NOMO-1 treated with dmso at 0.1 percent for 144 hours (cell line): ENCODE results near the gene TEAD4.

ENCODE experiments used
- DNase-seq: peaks from one replicate; lab custom pipeline; 2025; ENCODE audit not compliant: unreplicated experiment; lab: John Stamatoyannopoulos, UW

The TEAD4 gene

DNA sequence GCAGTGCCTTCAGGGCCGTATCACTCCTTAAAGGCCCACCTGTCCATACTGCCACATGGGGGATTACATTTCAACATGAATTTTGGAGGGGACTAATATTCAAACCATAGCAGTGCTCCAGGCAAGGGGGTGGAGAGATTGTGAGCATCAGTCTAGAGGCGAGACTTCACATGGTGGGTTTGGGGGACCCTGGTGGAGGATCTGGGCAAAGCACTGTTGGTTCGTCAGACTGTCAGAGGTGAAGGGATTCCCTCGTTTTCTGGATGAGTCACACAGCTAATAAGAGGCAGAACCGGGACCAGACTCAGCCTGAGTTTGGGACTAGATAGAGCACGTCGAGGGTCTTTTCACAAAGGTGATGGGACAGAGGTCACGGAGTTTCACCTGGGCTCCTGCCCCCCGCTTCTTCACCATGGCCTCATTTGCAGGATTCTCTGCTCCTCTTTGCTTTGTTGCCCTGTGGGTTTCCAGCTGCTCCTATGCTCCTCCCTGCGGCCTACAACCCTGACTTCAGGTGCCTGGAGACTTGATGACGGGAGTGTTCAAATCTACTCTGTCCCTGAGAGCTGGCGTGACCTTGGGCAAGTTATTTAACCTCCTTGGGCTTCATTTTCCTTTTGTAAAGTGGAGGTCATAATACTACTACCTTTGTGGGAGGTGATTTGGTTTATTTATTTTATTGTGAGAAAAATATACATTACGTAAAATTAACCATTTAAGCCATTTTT is 41.5 kb downstream of the TEAD4 start:
- DNase-seq, result no peak

DNA sequence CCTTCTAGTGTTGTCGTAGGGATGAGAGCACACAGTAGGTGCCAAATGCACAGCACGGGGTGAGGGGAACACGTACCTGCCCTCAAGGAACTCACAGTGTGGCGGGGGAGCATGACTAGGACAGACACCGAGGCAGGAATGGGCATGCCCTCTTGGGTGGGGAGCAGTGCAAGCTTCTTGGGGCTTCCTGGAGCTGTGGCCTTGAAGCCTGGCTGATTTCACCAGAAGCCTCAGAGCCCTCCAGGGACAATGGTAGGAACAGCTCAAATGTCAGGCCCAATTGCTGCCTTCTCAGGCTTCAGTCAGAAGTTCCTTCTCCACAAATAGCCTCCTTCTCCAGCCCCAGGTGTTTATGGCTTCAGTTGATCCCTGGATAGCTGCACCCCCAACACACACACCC is 43.4 kb downstream of the TEAD4 start:
- DNase-seq, result no peak

DNA sequence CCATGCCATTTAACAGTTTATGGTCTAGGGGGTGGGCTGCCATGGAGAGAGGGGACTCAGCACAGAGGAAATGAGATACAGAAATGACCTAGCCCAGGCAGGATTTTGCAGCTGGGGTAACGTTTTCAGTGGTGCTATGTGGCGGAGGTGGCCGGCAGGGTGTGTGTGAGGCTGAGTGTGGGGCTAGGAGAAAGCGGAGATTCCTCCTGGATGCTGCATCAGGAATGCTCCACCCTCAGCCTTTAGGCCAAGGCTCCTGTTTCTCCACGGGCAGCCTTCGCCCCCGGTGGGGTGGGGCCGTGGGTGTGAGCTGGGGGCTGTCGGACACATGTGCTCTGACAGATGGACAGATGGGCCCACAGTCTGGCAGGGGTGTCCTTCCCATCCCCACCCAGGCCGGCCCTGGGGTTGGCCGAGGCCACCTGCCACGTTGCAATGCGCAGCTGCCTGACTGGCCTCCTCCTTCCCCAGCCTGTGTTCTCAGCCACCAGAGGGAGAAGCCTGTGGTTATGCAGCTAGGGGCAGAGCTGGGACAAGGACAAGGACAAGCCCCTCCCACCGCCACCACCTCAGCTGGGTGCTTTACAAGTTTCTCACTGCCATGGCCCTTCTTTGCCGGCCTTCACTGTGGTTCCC is 44.3 kb downstream of the TEAD4 start:
- no peak for DNase-seq

- no peak for DNase-seq
These were observed 45.7 kb downstream of the TEAD4 start for GRCh38 chr12:3004655-3005565.

DNA sequence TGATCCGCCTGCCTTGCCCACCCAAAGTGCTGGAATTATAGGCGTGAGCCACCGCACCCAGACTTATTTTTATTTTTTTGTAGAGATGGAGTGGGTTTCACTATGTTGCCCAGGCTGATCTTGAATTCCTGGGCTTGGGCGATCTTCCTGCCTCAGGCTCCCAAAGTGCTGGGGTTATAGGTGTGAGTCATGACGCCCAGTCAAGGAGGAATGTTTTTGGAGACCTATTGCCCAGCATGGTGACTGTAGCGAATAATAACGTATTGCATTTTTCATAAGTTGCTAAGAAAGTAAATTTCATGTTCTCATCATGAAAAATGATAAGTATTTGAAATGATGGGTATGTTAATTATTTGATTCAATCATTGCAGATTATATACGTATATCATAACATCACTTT is 46.5 kb downstream of the TEAD4 start:
- no peak for DNase-seq

- DNase-seq, result no peak
These were observed 50.6 kb downstream of the TEAD4 start for GRCh38 chr12:3009780-3010179.

GRCh38 chr12:3010214-3010930 is 51.2 kb downstream of the TEAD4 start:
- no peak for DNase-seq

GRCh38 chr12:3012786-3013185 is 53.6 kb downstream of the TEAD4 start:
- DNase-seq, result no peak

DNA sequence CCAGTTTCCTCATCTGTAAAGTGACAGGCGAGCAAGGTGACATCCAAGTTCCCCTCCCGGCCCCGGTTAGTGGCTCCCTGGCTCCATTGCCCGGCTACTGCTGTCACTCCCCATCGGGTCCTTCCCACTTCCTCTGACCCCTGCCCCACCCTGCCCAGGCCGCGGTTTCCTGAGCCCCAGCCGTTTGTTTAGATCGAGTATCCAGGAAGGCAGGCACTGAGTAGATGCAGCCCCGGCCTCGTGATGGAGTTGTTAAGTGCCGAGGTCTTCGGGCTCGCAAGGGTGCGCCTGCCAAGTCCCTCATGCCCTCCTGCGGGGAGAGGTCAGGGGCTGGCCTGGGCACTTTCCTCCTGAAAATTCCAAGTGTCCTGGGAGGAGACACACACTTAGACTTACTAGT is 55.4 kb downstream of the TEAD4 start:
- DNase-seq, result no peak

DNA sequence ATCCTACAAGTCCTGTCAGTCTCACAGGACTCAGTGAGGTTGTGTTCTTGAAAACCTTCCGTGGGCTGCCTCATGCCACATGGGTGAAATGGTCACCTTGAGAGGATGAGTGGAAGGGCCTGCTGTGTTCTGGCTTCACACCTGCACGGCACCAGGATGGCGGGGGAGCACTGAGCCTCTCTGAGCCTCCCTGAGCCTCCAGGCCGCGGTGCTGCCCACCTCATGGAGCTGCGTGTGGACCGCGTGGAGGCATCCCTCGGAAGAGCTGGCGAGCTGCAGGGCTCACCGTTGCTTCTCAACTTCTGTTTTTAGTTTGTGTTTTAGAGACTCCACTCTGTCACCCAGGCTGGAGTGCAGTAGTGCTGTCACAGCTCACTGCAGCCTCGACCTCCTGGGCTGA is 56.2 kb downstream of the TEAD4 start:
- no peak for DNase-seq

GRCh38 chr12:3016191-3016590 is 57.0 kb downstream of the TEAD4 start:
- no peak for DNase-seq

GRCh38 chr12:3017281-3017680 is 58.1 kb downstream of the TEAD4 start:
- no peak for DNase-seq

DNA sequence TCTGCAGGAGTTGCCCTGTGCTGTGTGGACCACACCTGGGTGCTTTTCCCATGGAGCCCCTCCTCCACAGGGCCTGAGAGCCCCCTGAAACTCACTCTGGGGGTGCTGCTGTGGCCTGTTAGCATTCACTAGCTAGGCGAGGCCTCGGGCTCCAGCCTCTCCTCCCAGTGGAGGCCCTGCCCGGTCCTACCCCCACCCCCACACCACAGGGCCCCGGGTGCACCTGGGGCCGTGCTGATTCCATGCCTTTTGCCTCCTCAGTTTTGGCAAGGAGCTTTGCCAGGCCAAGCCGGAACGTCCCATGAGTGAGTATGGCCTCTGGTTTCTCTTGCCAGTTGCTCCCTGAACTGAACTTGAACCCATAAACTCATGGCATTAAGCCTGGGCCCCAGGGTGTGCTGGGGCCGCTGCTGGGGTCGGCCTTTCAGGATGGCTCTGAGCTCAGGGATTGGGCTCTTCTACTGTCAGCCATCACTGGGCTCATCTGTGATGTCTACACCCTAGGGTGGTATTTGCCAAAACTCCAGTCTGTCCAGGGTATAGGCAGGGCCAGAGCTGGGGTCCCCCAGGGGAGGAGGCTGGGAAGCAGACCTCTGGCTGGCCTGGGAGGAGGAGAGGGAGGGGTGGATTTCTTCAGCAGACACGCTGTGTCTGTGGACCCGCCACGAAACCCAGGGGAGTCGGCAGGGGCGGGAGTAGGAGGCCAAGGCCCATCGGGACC is 59.2 kb downstream of the TEAD4 start:
- no peak for DNase-seq

- no peak for DNase-seq
These were observed 59.9 kb downstream of the TEAD4 start for GRCh38 chr12:3019005-3019680.

GRCh38 chr12:3020399-3020798 is 61.2 kb downstream of the TEAD4 start:
- no peak for DNase-seq

- DNase-seq, result no peak
These were observed 61.7 kb downstream of the TEAD4 start for GRCh38 chr12:3020850-3021435.

DNA sequence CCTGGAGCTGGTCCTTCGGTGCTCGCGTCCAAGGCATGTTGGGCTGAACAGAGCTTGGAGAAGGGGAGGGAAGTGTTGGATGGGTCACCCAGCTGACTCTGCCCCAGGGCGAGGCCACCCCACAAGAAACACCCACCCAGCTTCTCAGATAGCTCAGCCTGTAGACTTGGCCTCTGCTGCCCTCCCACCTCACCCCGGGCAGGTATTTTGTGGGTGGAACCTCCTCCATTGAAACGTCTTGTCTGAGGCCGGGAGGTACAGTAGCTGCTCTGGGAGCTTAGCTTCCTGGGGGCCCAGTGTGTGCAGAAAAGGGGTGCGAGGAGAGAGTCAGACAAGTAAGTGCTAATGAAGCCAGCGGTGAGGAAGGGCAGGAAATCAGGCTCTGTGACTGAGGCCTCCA is 63.2 kb downstream of the TEAD4 start:
- DNase-seq, result no peak

- no peak for DNase-seq
These were observed 63.8 kb downstream of the TEAD4 start for GRCh38 chr12:3022961-3023360.

- no peak for DNase-seq
These were observed 68.9 kb downstream of the TEAD4 start for GRCh38 chr12:3028108-3028507.
